Head of caudate nucleus (tissue), 42 donors: Measurements from ENCODE around the gene LUC7L2.
"Not testable (repeated sequence)": the region's sequence is repeated elsewhere in the genome, so short reads cannot be mapped to it uniquely, and the experiment has no call there.

ENCODE experiments used
- DNase-seq, 42 donors: peaks; one replicate each; pipeline versions ENCODE4 v3.0.0 to v3.0.0-alpha.2; 2020 to 2021; ENCODE audit warnings: mixed read lengths in 7 of 42
- intact Hi-C: fragments of 100-400 bp; cut with DNase I; formaldehyde crosslinking; loops from one replicate; pipeline ENCODE4 v1.15.0; 2022

LUC7L2 gene

DNA sequence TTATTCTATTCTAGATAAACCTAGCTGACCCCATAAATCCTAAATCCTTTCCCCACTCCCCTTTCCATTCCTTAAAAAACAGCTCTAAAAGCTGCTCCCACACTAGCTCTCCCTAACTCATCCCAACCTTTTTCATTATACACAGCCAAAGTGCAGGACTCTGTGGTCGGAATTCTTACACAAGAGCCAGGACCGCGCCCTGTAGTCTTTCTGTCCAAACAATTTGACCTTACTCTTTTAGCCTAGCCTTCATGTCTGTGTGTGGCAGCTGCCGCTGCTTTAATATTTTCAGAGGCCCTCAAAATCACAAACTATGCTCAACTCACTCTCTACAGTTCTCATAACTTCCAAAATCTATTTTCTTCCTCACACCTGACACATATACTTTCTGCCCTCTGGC lies 104.8 kb downstream of the LUC7L2 start:
- intact Hi-C loops, DNase-seq: not testable (repeated sequence)

DNA sequence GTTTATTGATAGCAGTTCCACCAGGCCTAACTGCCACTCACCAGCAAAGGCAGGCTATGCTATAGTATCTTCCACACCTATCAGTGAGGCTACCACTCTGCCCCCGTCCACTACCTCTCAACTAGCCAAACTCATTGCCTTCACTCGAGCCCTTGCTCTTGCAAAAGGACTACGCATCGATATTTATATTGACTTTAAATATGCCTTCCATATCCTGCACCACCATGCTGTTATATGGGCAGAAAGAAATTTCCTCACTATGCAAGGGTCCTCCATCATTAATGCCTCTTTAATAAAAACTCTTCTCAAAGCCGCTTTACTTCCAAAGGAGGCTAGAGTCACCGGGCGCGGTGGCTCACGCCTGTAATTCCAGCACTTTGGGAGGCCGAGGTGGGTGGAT lies 105.4 kb downstream of the LUC7L2 start:
- DNase-seq, intact Hi-C loops: not testable (repeated sequence)

DNA sequence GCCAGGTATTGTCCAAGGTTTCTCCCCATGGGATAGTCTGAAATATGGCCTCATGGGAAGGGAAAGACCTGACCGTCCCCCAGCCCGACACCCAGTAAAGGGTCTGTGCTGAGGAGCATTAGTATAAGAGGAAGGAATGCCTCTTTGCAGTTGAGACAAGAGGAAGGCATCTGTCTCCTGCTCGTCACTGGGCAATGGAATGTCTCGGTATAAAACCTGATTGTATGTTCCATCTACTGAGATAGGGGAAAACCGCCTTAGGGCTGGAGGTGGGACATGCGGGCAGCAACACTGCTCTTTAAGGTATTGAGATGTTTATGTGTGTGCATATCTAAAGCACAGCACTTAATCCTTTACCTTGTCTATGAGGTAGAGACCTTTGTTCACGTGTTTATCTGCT lies 108.0 kb downstream of the LUC7L2 start:
- intact Hi-C loops, DNase-seq: not testable (repeated sequence)

DNA sequence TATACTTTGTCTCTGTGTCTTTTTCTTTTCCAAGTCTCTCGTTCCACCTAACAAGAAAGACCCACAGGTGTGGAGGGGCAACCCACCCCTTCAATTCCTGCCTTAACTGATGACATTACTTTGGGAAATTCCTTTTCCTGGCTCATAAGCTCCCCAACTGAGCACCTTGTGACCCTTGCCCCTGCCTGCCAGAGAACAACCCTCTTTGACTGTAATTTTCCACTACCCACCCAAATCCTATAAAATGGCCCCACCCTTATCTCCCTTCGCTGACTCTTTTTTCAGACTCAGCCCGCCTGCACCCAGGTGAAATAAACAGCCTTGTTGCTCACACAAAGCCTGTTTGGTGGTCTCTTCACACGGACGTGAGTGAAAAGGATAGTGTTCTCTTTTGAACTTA lies 108.6 kb downstream of the LUC7L2 start:
- intact Hi-C loops, DNase-seq: not testable (repeated sequence)

DNA sequence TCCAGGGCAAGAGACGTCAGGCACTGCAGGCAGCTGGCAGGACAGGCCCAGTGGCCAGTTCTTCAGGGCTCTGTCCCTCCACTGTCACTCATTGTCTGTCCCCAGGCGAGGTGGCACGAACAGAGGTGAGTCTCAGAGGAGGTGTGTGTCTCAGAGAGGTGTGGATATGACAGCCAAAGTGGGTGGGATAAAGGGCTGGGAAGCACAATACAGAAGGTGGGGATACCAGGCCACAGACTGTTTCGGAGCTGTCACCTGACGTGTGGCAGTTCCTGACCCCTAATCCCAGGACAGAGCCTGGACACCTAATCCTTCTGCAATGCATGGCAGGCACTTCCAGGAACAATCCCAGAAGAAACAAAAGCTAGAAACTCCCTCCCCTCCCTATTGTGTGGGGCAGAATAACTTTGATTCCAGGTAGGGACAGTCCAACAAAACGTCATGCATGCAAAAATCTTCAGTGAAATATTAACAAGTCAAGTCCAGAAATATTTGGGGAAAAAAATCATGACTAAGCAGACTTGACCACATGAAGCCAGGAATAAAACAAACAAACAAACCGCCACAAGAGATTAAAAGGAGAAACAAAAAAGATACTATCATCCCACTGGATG lies 112.2 kb downstream of the LUC7L2 start:
- intact Hi-C loops: no loop called here
- no peak for DNase-seq
